Keratinocyte (primary cell): Measurements from ENCODE around the gene CSMD2. TPM values are rescaled to one million over a fixed set of nuclear protein-coding genes. Genes with fewer than 3 reads are reported as not detected.

Experiments used
- DNase-seq: peaks from one replicate; pipeline ENCODE4 v3.0.0-alpha.2; 2011; ENCODE audit warnings: low read depth, missing footprints, low spot score
- FAIRE-seq: peaks from 2 replicates; lab custom pipeline; 2011; peaks lifted over from hg19 to GRCh38; lab: Jason Lieb, UNC
- H2AFZ ChIP-seq: 2 replicates; pipeline ENCODE4 v1.6.0; 2012; ENCODE audit warnings: low read length, control low read depth, inconsistent platforms; ENCODE audit not compliant: control insufficient read depth
- H3K27ac ChIP-seq: 2 replicates; pipeline ENCODE4 v1.5.1; 2011; ENCODE audit warnings: low read length; ENCODE audit not compliant: control insufficient read depth, insufficient read depth
- H3K27me3 ChIP-seq: 3 replicates; pipeline ENCODE4 v1.6.0; 2011; ENCODE audit warnings: low read length; ENCODE audit not compliant: control insufficient read depth, insufficient read depth; ENCODE audit errors: extremely low read depth
- H3K36me3 ChIP-seq, 2 experiments: 2 replicates in 1 of 2; 3 replicates in 1 of 2; pipeline ENCODE4 v1.5.1; 2011; ENCODE audit warnings: low read length in 2 of 2, mild to moderate bottlenecking in 1 of 2; ENCODE audit not compliant: control insufficient read depth in 2 of 2, insufficient read depth in 2 of 2; ENCODE audit errors: extremely low read depth in 1 of 2
- H3K4me1 ChIP-seq: 3 replicates; pipeline ENCODE4 v1.5.1; 2011; ENCODE audit warnings: low read length; ENCODE audit not compliant: control insufficient read depth, insufficient read depth; ENCODE audit errors: extremely low read depth
- H3K4me2 ChIP-seq: 3 replicates; pipeline ENCODE4 v1.6.0; 2011; ENCODE audit warnings: low read depth, low read length; ENCODE audit not compliant: control insufficient read depth, insufficient read depth; ENCODE audit errors: extremely low read depth
- H3K4me3 ChIP-seq, 3 experiments: fragments of 200-600 bp in 1 of 3; sonication (generic) in 1 of 3; 2 replicates in 2 of 3; 3 replicates in 1 of 3; pipeline ENCODE4 v1.5.1; 2011 to 2016; ENCODE audit warnings: low read length in 3 of 3, mild to moderate bottlenecking in 3 of 3, control low read depth in 2 of 3, inconsistent platforms in 1 of 3, low read depth in 1 of 3, mixed read lengths in 1 of 3, mixed run types in 1 of 3, moderate library complexity in 1 of 3; ENCODE audit not compliant: control insufficient read depth in 2 of 3, insufficient read depth in 2 of 3; ENCODE audit errors: extremely low read depth in 1 of 3
- H3K79me2 ChIP-seq: 2 replicates; pipeline ENCODE4 v1.6.0; 2012; ENCODE audit warnings: low read length; ENCODE audit not compliant: control insufficient read depth, insufficient read depth
- H3K9ac ChIP-seq: 3 replicates; pipeline ENCODE4 v1.6.0; 2011; ENCODE audit warnings: low read length; ENCODE audit not compliant: control insufficient read depth, insufficient read depth; ENCODE audit errors: extremely low read depth
- H3K9me1 ChIP-seq: 3 replicates; pipeline ENCODE4 v1.6.0; 2011; ENCODE audit warnings: low read length; ENCODE audit not compliant: control insufficient read depth, insufficient read depth; ENCODE audit errors: extremely low read depth
- H3K9me3 ChIP-seq: 2 replicates; pipeline ENCODE4 v1.5.1; 2012; ENCODE audit warnings: low read depth, low read length; ENCODE audit not compliant: control insufficient read depth
- H4K20me1 ChIP-seq: 3 replicates; pipeline ENCODE4 v1.6.0; 2011; ENCODE audit warnings: low read length; ENCODE audit not compliant: control insufficient read depth, insufficient read depth; ENCODE audit errors: extremely low read depth
- CTCF ChIP-seq, 3 experiments: IDR thresholded peaks in 1 of 3; conservative IDR thresholded peaks in 1 of 3; optimal IDR thresholded peaks in 1 of 3; 2 replicates in 2 of 3; 3 replicates in 1 of 3; pipeline versions ENCODE3 to v1.5.1; 2011; ENCODE audit warnings: low read length in 3 of 3, mild to moderate bottlenecking in 3 of 3, moderate library complexity in 2 of 3, control low read depth in 1 of 3, inconsistent platforms in 1 of 3; ENCODE audit not compliant: insufficient read depth in 2 of 3; ENCODE audit errors: extremely low read depth in 1 of 3
- EZH2 ChIP-seq: IDR thresholded peaks from one replicate; pipeline ENCODE4 v1.6.1; 2012; ENCODE audit warnings: inconsistent platforms, mild to moderate bottlenecking, low read length, moderate library complexity
- dilution Hi-C: fragments of 300-500 bp; cut with MboI; formaldehyde crosslinking; loops from one replicate; pipeline ENCODE4 v1.7.0; 2020; ENCODE audit warnings: low sequenced_read_pairs; ENCODE audit not compliant: extremely low pct_ligation_motif_present
- polyA plus RNA-seq, 5 experiments: library from polyadenylated mRNA; depleted of rRNA in 3 of 5; stranded (reverse) in 3 of 5; stranded (forward) in 1 of 5; unstranded in 1 of 5; fragments of >200 nt; gene quantifications; 1 replicate in 1 of 5; 2 replicates in 3 of 5; 3 replicates in 1 of 5; pipeline versions ENCODE4 v1.2.1 to v1.2.3, GENCODE V29; 2011 to 2012; ENCODE audit warnings: missing spikeins in 2 of 5, low read depth in 1 of 5, low replicate concordance in 1 of 5

CSMD2 gene
- polyA plus RNA-seq, 1 donor (not counting 4 experiments of a cell fraction or from before 2014, with no cell fraction given) = 2.0 TPM

GRCh38 chr1:33982419-33982818, 182.6 kb downstream of the CSMD2 start:
- Histone ChIP-seq H3K36me3 (no peaks in the 10 kb centered on the region), H3K9me3 (no peaks in the 10 kb centered on the region), H3K4me2 (no peak overlapping the region), H3K9me1 (no peaks in the 10 kb centered on the region), H3K79me2 (no peaks in the 10 kb centered on the region), H2AFZ (no peak overlapping the region), H3K4me3 (no peak overlapping the region), H3K27ac (no peak overlapping the region), H3K4me1 (no peaks in the 10 kb centered on the region), H3K27me3 (no peaks in the 10 kb centered on the region), H3K9ac (no peak overlapping the region), H4K20me1 (peaks cover 4% of the 10 kb centered on the region)
- TF ChIP-seq EZH2 (no peak), CTCF (optimal IDR thresholded peaks at IDR 0.05 in 1 of 3, IDR thresholded peaks at IDR 0.05 in 1 of 3, conservative IDR thresholded peaks at IDR 0.05 in 1 of 3; ENCODE audit: extremely low read depth in 1 of 3, insufficient read depth in 2 of 3, low read length in 3 of 3) (no peak)
- FAIRE-seq (no peak), DNase-seq (no peak)
- dilution Hi-C loops = no loop called here

GRCh38 chr1:33979341-33979740, 185.7 kb downstream of the CSMD2 start:
- Histone ChIP-seq H3K9me3 (no peaks in the 10 kb centered on the region), H3K27ac (no peak overlapping the region), H3K79me2 (no peaks in the 10 kb centered on the region), H3K9me1 (no peaks in the 10 kb centered on the region), H3K9ac (no peak overlapping the region), H3K27me3 (no peaks in the 10 kb centered on the region), H3K4me3 (no peak overlapping the region), H2AFZ (no peak overlapping the region), H4K20me1 (peaks cover 4% of the 10 kb centered on the region), H3K36me3 (no peaks in the 10 kb centered on the region), H3K4me1 (no peaks in the 10 kb centered on the region), H3K4me2 (no peak overlapping the region)
- TF ChIP-seq EZH2 = no peak
- TF ChIP-seq CTCF (optimal IDR thresholded peaks at IDR 0.05 in 1 of 3, IDR thresholded peaks at IDR 0.05 in 1 of 3, conservative IDR thresholded peaks at IDR 0.05 in 1 of 3; ENCODE audit: extremely low read depth in 1 of 3, insufficient read depth in 2 of 3, low read length in 3 of 3) = no peak
- no peak for FAIRE-seq
- dilution Hi-C loops = no loop called here
- DNase-seq = no peak
